HG03520 (cell line): ENCODE results near the gene LINS1.

Experiments used
- ATAC-seq: cut with Tn5 transposase; IDR thresholded peaks from one replicate; pipeline ENCODE4 v1.9.1; 2021; ENCODE audit warnings: mild to moderate bottlenecking, moderate library complexity; ENCODE audit not compliant: unreplicated experiment

Gene LINS1

DNA sequence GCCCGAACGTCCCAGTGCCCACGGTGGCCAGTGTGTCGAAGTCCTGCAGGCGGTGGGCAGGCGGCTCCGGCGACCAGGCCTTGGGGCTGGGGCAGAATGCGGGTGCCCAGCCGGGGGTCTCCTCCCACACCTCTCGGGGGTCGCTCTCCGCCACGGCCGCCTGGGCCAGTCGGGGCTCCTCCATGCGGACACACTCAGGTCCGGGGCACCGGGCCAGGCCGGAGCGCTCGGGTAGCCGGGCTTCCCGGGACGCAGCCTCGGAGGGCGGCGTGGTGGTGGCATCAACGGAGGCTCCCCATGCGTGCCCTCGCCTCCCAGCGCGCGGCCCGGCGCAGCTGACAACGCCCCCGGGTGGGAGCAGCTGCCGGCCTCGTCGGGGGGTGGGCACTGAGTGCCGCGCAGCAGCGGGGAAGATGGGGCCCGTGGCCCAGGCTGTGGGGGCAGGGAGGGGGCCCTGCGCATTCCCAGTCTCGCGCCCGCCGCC is 43.2 kb downstream of the LINS1 start:
- ATAC-seq, result no peak

DNA sequence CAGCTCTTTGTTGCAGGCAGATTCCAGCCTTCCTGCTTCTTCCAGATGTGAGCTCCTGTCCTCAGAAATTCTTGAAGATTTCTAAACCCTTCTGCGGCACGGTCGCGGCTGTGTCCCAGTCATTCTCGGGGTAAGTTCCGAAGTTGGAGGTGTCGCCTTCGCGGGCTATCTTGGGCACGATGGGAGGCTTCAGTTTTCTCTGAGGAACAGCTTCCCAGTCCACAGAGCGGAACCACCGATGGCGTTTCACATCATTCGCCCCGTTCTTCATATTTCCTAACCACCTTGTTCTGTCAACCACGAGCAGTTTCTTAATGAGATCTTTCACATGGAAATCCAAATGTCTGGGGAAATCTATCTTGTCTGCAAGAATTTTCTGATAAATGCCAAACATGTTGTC is 48.5 kb downstream of the LINS1 start:
- ATAC-seq, result no peak

DNA sequence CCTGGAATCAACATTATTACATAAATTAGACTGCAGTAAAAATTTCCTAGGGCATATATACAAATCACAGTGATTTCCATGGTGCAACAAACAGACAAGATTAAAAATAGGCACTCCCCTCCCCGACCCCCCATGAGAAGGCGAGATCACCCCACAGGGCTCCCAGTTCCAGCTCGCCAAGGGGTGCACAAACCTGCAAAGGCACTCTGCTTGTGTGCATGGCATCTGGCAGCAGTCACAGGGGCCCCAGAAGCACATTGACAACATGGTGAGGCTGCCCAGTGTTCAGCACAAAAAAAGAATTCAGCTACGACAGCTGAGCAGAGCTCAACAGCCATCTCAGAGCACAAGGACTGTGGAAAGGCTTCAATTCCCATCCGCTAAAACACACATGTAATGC is 54.0 kb downstream of the LINS1 start:
- ATAC-seq, result no peak

DNA sequence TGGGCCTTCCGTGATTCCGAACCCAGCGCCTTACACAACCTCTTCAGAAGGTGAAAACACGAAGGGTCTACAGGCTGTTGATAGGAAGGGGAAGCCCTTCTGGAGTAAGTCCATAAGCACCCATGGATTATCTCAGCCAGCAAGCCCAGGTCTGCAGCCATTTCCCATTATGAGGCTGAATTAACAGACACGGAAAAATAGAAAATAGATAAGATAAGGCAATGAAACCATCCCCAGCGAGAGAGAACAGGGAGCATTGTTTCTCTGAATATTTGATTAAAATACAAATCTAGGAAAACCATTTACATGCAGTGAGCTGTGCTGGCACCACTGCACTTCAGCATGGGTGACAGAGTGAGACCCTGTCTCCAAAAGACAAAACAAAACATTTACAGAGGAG is 57.0 kb downstream of the LINS1 start:
- no peak for ATAC-seq

DNA sequence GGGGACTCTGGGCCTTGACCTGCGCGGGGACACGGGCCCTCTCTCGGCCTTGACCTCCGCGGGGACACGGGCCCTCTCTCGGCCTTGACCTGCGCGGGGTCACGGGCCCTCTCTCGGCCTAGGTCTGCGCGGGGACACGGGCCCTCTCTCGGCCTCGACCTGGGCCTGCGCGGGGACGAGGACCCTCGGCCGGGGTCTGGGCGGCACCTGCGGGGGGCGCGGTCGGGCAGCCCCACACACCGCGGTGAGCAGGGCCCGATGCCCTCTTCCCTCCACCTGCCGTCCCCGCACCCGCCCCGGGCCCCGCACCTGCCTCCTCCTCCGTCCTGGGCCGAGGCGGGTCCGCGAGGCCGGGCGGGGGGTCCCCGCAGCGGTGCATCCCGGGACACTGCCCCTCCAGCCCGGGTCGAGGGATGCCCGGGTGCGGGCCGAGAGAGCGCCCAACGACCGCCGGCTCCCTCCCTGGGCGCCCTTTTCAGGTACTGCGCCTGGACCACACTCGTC is 57.6 kb downstream of the LINS1 start:
- ATAC-seq, result no peak

DNA sequence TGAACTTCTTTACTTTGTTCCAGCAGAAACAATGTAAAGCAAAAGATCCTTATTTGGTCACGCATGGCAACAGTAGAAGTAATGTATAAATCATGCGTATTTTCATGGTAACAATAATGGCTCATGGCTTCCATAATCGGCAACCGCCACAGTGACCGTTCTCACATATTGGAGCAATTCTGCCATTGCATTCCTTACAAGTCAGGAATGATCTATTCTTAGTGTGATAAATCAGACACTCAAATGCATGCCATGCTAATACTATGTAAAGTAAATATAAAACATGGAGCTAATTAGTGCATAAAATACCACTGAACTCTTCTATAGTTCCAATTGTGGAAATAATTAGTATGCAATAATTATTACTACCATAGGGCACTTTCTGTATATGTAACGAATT is 59.7 kb downstream of the LINS1 start:
- ATAC-seq, result no peak

DNA sequence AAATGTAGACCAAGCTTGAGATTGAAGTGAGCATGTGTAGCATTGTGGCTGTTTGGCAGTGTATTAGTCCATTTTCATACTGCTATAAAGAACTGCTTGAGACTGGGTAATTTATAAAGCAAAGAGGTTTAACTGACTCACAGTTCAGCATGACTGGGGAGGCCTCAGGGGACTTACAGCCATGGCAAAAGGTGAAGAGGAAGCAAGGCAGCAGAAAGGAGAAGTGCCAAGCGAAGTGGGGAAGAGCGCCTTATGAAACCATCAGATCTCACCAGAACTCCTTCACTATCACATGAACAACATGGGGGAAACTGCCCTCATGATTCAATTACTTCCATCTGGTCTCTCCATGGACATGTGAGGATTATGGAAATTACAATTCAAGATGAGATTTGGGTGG is 64.7 kb downstream of the LINS1 start:
- no peak for ATAC-seq

DNA sequence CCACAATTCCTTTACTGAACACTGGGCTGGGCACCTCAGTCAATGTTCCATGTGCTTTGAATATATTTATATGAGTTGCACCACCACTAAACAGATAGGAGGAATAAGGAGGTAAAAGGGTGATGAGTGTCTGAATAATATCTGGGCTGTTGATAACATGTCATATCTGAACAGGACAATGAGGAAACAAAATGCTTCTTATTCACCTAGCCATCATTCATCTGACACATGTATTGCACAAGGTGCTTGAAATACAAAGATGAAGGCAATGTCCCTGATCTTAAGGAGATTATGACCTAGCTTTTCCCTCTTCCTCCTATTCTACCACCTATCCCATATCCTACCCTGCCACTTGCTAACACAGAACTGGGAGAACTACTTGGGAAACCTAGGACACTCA is 65.3 kb downstream of the LINS1 start:
- ATAC-seq, result no peak

DNA sequence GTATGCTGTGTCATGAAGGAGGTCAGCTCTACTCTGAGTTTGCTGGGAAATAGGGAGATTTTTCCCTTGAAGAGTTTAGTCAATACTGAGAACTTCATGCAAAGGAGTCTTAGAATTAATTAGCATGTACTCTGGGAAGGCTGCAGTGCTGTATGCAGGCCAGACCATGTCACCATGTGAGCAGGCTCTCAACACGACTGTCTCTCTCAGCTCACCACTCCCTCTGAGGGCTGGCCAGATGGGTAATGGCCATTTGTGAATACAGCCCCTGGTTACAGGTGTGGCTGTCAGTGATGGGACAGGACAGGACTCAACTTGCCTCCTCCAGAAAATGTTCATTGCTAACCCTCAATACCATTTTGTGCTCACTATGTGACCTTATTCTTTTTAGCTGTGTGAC is 68.1 kb downstream of the LINS1 start:
- no peak for ATAC-seq

DNA sequence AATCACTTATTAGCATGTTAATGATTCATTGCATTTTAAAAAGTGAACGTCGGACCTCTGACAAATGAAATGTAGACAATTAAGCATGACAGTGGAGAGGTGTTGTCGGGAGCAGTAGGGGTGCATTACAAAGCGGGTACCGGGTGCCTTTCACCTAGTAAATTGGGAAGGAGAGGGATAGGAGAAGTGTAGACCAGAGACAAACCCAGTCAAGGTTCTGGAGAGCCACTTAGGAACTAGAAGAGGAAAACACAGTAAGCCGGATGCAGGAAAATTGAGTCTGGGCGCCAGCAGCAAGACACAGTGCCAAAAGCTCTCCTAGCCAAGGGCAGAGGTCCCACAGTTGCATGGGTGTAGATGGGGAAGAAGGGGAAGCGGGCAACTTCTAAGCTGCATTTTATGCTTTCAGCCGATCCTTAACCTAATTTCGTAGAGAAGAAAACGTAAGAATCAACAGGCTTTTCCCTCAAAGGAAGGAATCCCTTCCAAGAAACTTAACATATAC is 70.1 kb downstream of the LINS1 start:
- ATAC-seq, result no peak

DNA sequence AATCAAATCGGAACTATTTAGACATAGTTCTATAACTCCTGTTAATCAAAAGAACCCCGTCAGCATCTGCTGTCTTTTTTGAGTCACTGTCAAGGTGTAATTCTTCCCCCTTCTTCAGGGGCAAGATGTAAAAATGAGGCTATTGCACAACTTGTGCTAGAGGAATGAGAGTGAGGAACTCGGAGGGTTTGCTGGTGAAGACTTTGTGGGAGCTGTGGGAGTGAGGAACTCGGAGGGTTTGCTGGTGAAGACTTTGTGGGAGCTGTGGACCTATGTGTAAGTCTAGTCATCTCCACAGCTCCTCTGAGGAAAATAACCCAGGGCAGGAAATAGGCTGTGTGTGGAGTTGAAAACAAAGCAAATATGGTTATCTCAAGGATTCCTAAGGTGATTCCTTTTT is 70.8 kb downstream of the LINS1 start:
- ATAC-seq, result no peak

DNA sequence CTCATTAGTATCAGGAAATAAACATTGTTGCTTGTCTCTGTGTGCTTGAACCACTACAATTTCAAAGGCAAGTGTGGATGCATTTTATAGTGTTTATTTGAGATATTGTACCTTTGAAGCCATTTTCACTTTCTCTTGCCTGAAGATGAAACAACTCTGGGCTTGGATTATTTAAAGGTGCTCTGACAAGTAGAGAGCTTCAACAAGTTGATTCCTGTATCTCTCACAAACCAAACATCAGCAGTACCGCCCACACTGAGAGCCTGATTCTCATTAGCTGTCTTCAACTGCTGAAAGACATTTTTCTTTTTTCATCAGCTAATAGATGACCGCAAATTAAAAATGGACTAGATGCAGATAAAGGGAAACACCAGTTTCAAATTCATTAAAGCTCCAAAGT is 72.4 kb downstream of the LINS1 start:
- no peak for ATAC-seq

DNA sequence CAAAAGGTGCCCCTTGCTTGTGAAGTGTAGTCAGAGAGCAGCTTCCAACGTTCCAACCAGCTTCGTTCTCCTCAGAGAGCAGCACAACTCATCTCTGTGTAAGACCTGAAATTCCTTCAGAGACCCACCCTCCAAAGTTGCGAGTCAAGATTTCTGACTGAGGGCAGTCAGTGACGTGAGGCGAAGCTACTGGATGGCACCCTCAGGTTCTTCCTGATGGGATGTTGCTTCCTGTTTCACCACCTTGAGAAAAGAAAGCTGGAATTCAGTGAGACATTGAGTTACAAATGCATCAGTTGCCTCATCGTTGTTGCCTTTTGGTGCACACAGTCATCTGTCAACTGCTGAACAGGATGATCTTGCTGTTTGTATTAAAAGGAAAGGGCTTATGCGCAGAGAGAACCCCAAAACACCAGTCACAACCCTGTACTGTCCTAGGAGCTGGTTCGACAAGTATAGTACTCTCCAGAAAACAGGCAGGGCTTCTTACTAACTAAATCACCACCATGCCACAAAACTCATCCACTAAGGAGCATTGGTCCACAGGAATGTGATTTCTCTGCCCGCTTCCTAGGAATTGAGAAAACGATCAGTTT is 73.1 kb downstream of the LINS1 start, which contains the start of gene CERS3:
Gene CERS3, minus strand, starts transcription at position 118 of the 596 bp plus-strand sequence. CDS start 27,101 bp downstream, outside the sequence.
- no peak for ATAC-seq

DNA sequence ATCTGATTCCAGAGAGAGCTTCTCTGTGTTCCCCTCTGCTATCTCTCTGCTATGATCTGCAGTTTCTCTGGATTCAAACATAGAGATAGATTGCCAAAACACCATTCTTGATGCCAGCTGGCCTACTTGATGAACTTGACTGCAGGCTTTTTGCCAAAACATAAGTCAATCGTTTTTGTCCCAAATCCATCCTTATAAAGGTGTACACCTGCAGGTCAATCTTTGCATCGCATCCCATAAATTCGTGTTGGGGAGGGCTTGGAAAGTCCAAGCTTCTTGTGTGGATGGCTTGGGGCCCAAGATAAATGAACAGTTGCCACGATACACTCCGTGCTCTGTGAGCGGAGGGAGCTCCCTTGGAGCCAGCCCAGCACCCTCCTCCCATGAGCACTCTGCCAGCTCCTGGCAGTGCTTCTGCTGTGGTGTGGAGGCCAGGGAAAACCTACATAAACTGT is 75.9 kb downstream of the LINS1 start:
- ATAC-seq, result no peak

DNA sequence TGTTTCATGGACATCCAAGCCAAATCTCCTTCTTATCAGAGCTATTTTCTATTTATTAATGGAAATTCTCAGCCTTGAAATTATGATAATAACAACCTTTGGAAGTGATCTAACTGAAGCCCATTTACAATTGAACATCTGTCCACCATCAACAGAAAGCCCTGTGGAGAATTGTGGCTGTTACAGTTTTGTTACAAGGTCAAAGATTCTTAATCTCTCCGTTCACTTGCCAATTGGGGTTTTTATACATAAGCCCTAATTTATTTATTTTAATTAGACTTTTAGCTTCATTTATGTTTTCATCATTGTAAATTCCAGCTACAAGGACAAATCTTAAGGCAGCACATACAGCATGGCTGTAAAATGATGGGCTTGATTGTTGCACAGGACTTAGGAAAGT is 76.5 kb downstream of the LINS1 start:
- no peak for ATAC-seq

DNA sequence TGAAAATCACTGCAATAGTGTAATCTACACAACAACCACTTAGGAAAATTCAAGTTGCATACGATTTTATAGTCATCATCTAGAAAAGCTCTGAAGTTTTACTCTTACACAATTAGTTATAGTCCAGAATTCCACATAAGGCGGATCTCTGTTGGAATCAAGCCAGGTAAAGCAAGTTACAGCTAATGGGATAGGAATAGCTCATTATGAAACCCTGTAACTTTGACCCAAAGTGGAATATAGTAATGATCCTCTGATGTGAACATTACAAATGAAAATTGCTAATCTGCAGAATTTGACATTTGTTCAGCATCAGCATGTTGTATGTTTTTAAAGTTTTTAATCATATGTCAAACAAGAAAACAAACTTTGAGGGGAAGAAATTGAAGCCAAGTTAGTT is 77.7 kb downstream of the LINS1 start:
- ATAC-seq, result no peak

DNA sequence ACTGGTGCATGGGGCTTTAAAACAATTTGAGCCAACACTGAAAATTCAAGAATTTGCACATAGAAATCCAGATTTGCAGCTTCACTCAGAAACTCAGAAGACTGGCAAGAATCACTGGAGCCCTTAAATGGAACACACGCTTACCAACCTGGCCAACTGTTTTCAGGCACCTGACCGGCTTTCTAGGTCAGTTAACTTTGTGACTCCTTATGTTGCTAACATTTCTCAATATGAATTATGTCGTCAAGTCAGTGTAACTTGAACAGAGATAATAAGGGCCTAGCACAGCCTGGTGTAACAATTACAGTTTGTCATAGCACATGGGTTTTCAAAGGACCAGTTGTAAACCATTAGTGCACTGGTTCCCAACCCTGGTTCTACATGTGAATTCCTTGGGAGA is 80.1 kb downstream of the LINS1 start:
- no peak for ATAC-seq

DNA sequence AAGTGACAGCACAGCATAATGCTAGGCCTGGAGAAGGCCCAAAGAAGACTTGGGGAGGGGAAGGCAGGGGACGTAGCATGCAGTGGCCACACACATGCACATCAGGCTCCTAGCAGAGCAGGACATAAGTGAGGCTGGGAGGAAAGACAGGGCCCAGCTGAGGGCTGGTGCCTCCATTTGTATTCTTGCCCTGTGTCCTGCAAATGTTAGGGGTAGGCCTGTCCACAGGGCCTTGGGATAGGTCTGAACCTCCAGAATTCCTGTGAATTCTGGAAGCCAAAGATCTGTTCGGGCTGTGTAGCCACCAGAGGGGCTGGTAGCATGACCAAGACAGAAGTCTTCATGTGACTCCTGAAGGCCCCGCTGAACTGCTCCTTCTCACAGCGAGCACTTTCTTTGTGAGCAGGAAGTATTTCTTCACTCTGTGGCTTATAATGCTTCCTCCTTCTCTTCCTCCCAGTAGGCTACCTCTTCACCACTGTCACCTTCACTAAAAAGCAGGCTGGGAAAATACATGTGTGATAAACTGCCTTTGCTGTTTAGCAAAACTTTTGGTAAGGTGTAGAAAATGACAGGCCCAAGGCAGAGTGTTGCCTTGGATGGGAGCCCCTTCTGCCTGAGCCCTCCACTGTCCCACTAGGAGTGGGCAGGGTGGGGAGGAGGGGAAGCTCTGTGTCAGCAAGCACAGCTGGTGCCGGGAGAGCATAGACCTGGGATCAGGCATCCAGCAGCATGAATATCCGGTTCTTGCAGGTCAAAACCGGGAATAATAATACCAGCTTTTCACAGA is 81.7 kb downstream of the LINS1 start:
- no peak for ATAC-seq

DNA sequence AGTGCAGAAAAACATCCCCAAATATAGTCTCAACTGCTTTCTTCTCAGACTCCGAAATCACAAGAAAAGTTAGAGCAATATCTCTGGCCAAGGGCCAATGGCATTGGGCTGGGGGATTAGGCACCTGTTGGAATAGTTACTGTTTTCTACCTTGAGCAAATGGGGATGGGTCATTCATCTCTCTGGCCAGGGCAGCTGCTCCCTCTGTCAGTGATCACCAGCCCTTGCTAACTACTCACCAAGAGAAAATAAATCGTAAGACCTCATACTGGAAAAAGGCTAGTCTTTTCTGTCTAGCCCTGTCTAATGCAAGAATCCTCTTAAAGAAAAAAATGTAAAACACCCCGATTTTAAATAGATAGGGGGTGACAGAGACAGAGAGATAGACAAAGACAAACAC is 84.1 kb downstream of the LINS1 start:
- ATAC-seq, result no peak
